ENCODE data around the gene DYNC2H1. TPM values are rescaled to one million over a fixed set of nuclear protein-coding genes. Genes with fewer than 3 reads are reported as not detected.

Gene DYNC2H1
- total RNA-seq: 18.6 and 19.1 TPM in 2 replicates
- long read RNA-seq, partial matches to known transcripts: 45 of 53 reads
- long read RNA-seq, other reads (novel, unspliced or antisense): 8 of 53 reads

DNA sequence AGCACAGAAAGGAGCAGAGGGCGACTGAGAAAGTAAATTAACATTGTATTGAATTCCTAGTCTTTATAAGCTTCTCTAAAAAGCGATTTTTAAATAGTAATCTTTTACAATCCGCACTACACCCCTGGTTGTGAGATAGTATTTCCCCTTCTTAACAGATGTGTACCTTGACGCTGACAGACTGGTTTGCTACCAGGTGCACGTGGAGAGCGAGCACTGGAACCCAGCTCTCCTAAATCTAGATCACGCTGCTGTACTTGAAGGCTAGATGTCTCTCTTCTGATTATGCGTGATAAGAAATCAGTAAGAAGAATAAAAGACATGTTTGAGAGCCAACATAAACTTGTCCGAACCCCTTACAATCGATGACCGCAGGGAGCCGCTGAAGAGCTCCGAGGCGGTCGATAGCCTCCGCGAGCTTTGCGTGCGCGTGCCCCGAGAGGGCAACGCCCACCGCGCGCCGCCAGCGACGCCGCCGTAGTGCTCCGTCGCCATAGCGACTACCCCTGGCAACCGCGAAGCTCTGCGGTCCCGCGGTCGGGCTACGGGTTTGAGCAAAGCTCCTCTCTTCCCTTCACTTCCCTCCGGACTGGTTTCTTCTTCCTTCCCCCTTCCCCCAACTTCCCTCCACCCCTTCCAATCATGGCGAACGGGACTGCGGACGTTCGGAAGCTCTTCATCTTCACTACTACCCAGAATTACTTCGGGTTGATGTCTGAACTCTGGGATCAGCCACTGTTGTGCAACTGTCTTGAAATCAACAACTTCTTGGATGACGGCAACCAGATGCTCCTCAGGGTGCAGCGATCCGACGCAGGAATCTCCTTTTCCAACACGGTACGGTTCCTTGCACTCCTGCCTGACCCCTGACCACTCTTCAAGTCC, at the start of gene DYNC2H1:
Gene DYNC2H1 (plus strand): TSS at position 494 of the 885 bp plus-strand sequence. CDS start 149 bp downstream, at position 643.
- Mint-ChIP-seq H3K27ac (peak within 1 kb of the TSS; percentile 93), H3K36me3 (ENCODE audit: insufficient read depth) (peaks cover 4% of the 10 kb centered on the region), H3K4me1 (ENCODE audit: low read depth) (no peaks in the 10 kb centered on the region), H3K4me3 (ENCODE audit: low read depth) (peak within 1 kb of the TSS; percentile 95), H3K27me3 (no peaks in the 10 kb centered on the region), H3K9me3 (ENCODE audit: low read depth) (peaks cover 2% of the 10 kb centered on the region)
- DNase-seq (ENCODE audit: low spot score, unreplicated experiment): peak; percentile 80
- TF ChIP-seq CTCF (IDR thresholded peaks at IDR 0.05; ENCODE audit: unreplicated experiment): peak; percentile 56

DNA sequence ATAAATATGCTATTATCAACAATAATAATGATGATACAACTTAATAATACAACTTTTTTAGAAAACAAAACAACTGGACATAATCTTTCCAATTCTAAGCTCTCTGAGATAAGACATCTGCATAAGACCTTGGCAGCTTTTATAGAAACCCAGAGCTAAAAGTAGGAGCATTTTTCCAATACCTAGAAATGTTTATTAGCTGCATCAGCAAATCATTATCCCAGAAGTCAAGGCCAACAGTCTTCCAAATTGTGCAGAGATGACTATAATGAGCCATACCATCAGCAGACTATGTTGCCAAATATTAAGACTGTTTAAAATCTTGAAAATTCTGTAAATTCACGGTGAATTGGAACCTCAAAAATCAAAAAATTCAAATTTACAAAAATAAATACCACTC, 47.6 kb upstream of the DYNC2H1 start:
- peaks cover 16% of the 10 kb centered on the region for H3K36me3 Mint-ChIP-seq (ENCODE audit: insufficient read depth)
- DNase-seq (ENCODE audit: low spot score, unreplicated experiment): no peak
- H3K27me3 Mint-ChIP-seq: no peaks in the 10 kb centered on the region
- no peak overlapping the region for H3K4me3 Mint-ChIP-seq (ENCODE audit: low read depth)
- H3K27ac Mint-ChIP-seq: no peak overlapping the region
- H3K4me1 Mint-ChIP-seq (ENCODE audit: low read depth): peaks cover 3% of the 10 kb centered on the region
- no peaks in the 10 kb centered on the region for H3K9me3 Mint-ChIP-seq (ENCODE audit: low read depth)
- no peak for TF ChIP-seq CTCF (IDR thresholded peaks at IDR 0.05; ENCODE audit: unreplicated experiment)

- H3K36me3 Mint-ChIP-seq (ENCODE audit: insufficient read depth): peaks cover 27% of the 10 kb centered on the region
- TF ChIP-seq CTCF (IDR thresholded peaks at IDR 0.05; ENCODE audit: unreplicated experiment): no peak
- no peaks in the 10 kb centered on the region for H3K27me3 Mint-ChIP-seq
- DNase-seq (ENCODE audit: low spot score, unreplicated experiment): no peak
- H3K27ac Mint-ChIP-seq: no peak overlapping the region
- H3K4me1 Mint-ChIP-seq (ENCODE audit: low read depth): peaks cover 10% of the 10 kb centered on the region
- no peak overlapping the region for H3K4me3 Mint-ChIP-seq (ENCODE audit: low read depth)
- H3K9me3 Mint-ChIP-seq (ENCODE audit: low read depth): peaks cover 3% of the 10 kb centered on the region
Measured at GRCh38 chr11:103067118-103067517, 42.1 kb upstream of the DYNC2H1 start.

GRCh38 chr11:103069367-103069766, 39.9 kb upstream of the DYNC2H1 start:
- Mint-ChIP-seq H3K4me1 (ENCODE audit: low read depth) (peaks cover 10% of the 10 kb centered on the region), H3K27me3 (no peaks in the 10 kb centered on the region), H3K36me3 (ENCODE audit: insufficient read depth) (peaks cover 35% of the 10 kb centered on the region), H3K4me3 (ENCODE audit: low read depth) (no peak overlapping the region), H3K27ac (peak overlapping the region; percentile 14), H3K9me3 (ENCODE audit: low read depth) (peaks cover 3% of the 10 kb centered on the region)
- TF ChIP-seq CTCF (IDR thresholded peaks at IDR 0.05; ENCODE audit: unreplicated experiment): no peak
- DNase-seq (ENCODE audit: low spot score, unreplicated experiment): no peak

DNA sequence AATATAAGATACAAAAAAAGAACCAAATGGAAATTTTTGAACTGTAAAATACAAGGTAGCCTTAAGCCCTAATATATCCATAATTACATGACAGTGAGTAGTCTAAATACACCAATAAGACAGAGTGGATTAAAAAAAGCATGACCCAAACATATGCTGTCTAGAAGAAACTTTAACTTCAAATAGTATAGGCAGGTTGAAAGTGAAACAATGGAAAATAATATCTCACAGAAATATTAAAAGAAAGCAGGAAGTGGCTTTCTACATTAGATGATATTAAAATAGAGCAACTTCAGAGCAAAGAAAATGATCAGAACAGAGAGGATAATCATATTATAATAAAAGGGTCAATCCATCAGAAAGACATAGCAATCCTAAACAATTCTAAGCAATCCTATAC, 39.1 kb upstream of the DYNC2H1 start:
- peaks cover 40% of the 10 kb centered on the region for H3K36me3 Mint-ChIP-seq (ENCODE audit: insufficient read depth)
- no peak overlapping the region for H3K4me3 Mint-ChIP-seq (ENCODE audit: low read depth)
- H3K27ac Mint-ChIP-seq: no peak overlapping the region
- peaks cover 3% of the 10 kb centered on the region for H3K9me3 Mint-ChIP-seq (ENCODE audit: low read depth)
- DNase-seq (ENCODE audit: low spot score, unreplicated experiment): no peak
- TF ChIP-seq CTCF (IDR thresholded peaks at IDR 0.05; ENCODE audit: unreplicated experiment): no peak
- H3K4me1 Mint-ChIP-seq (ENCODE audit: low read depth): peaks cover 10% of the 10 kb centered on the region
- H3K27me3 Mint-ChIP-seq: no peaks in the 10 kb centered on the region

Measured in progenitor cell of endocrine pancreas (in vitro differentiated cells).